MM.1S (cell line): ENCODE results near the gene POLR3B.

Experiments used
- DNase-seq: peaks from one replicate; pipeline ENCODE4 v3.0.0-alpha.2; 2015
- H2AFZ ChIP-seq: fragments of 300-600 bp; sonication (generic); 2 replicates; pipeline ENCODE4 v1.6.0; 2016; ENCODE audit warnings: antibody characterized with exemption, low read length
- H3F3A ChIP-seq: fragments of 300-600 bp; sonication (generic); 2 replicates; pipeline ENCODE4 v1.6.1; 2016; ENCODE audit warnings: mild to moderate bottlenecking, antibody characterized with exemption, low read length, moderate library complexity, mixed read lengths; ENCODE audit not compliant: insufficient read depth
- H3K27ac ChIP-seq: fragments of 300-600 bp; sonication (generic); 2 replicates; pipeline ENCODE4 v1.5.1; 2016; ENCODE audit warnings: mild to moderate bottlenecking, low read length
- H3K27me3 ChIP-seq: fragments of 300-600 bp; sonication (generic); replicated peaks from 2 replicates; pipeline ENCODE4 v1.6.0; 2016; ENCODE audit warnings: low read length; ENCODE audit not compliant: insufficient read depth
- H3K36me3 ChIP-seq: fragments of 300-600 bp; sonication (generic); replicated peaks from 2 replicates; pipeline ENCODE4 v1.6.1; 2016; ENCODE audit warnings: mild to moderate bottlenecking, low read length, mixed read lengths; ENCODE audit not compliant: insufficient read depth
- H3K4me1 ChIP-seq: fragments of 300-600 bp; sonication (generic); 2 replicates; pipeline ENCODE4 v1.6.1; 2016; ENCODE audit warnings: low read length, mixed read lengths
- H3K4me2 ChIP-seq: fragments of 300-600 bp; sonication (generic); 2 replicates; pipeline ENCODE4 v1.6.0; 2016; ENCODE audit warnings: low read depth, low read length
- H3K4me3 ChIP-seq: fragments of 300-600 bp; sonication (generic); 2 replicates; pipeline ENCODE4 v1.5.1; 2016; ENCODE audit warnings: low read length, mixed read lengths
- H3K79me2 ChIP-seq: fragments of 300-600 bp; sonication (generic); 2 replicates; pipeline ENCODE4 v1.6.1; 2016; ENCODE audit warnings: mixed run types, low read length, mixed read lengths
- H3K9ac ChIP-seq: fragments of 300-600 bp; sonication (generic); 2 replicates; pipeline ENCODE4 v1.6.1; 2016; ENCODE audit warnings: low read length, mixed read lengths
- H3K9me2 ChIP-seq: fragments of 300-600 bp; sonication (generic); replicated peaks from 2 replicates; pipeline ENCODE4 v1.6.1; 2016; ENCODE audit warnings: mild to moderate bottlenecking, low read length, mixed read lengths; ENCODE audit not compliant: insufficient read depth
- H3K9me3 ChIP-seq: fragments of 300-600 bp; sonication (generic); replicated peaks from 2 replicates; pipeline ENCODE4 v1.6.1; 2016; ENCODE audit warnings: mild to moderate bottlenecking, low read length, mixed read lengths; ENCODE audit not compliant: insufficient read depth
- H4K20me1 ChIP-seq: fragments of 300-600 bp; sonication (generic); 2 replicates; pipeline ENCODE4 v1.6.1; 2016; ENCODE audit warnings: mild to moderate bottlenecking, low read length, moderate library complexity, mixed read lengths; ENCODE audit not compliant: insufficient read depth
- CTCF ChIP-seq: fragments of 300-600 bp; sonication (generic); IDR thresholded peaks from 2 replicates; pipeline ENCODE4 v1.5.1; 2016; ENCODE audit warnings: antibody characterized with exemption, low read length, mixed read lengths
- EZH2 ChIP-seq: fragments of 300-600 bp; sonication (generic); optimal IDR thresholded peaks from 2 replicates; pipeline ENCODE3; 2017; ENCODE audit warnings: low read depth, mild to moderate bottlenecking, antibody characterized with exemption, low read length, mixed read lengths
- EZH2phosphoT487 ChIP-seq: fragments of 300-600 bp; sonication (generic); IDR thresholded peaks from 2 replicates; pipeline ENCODE4 v1.6.1; 2018; ENCODE audit warnings: antibody characterized with exemption, low read length

Gene POLR3B

GRCh38 chr12:106323537-106323936, 34.0 kb upstream of the POLR3B start:
- no peak overlapping the region for H3K4me3 ChIP-seq
- TF ChIP-seq EZH2phosphoT487 (no peak), EZH2 (no peak), CTCF (no peak)

GRCh38 chr12:106327309-106327869, 30.2 kb upstream of the POLR3B start:
- H2AFZ ChIP-seq = no peak overlapping the region
- no peaks in the 10 kb centered on the region for H4K20me1 ChIP-seq
- no peaks in the 10 kb centered on the region for H3K36me3 ChIP-seq
- no peak for DNase-seq
- H3K9ac ChIP-seq = no peak overlapping the region
- no peak overlapping the region for H3K27ac ChIP-seq
- no peaks in the 10 kb centered on the region for H3K27me3 ChIP-seq
- H3K9me3 ChIP-seq = no peaks in the 10 kb centered on the region
- no peaks in the 10 kb centered on the region for H3K9me2 ChIP-seq
- no peaks in the 10 kb centered on the region for H3F3A ChIP-seq
- H3K4me2 ChIP-seq = no peak overlapping the region
- H3K4me1 ChIP-seq = no peaks in the 10 kb centered on the region
- TF ChIP-seq EZH2 (no peak), EZH2phosphoT487 (no peak), CTCF (no peak)
- no peak overlapping the region for H3K4me3 ChIP-seq
- no peaks in the 10 kb centered on the region for H3K79me2 ChIP-seq

More at GRCh38 chr12:106323537-106323936, 34.0 kb upstream of the POLR3B start:
- no peaks in the 10 kb centered on the region for H3K9me3 ChIP-seq
- H3K36me3 ChIP-seq = no peaks in the 10 kb centered on the region
- H3K9me2 ChIP-seq = no peaks in the 10 kb centered on the region
- H3K9ac ChIP-seq = no peak overlapping the region
- H3K27ac ChIP-seq = no peak overlapping the region
- H4K20me1 ChIP-seq = no peaks in the 10 kb centered on the region
- H2AFZ ChIP-seq = no peak overlapping the region
- H3F3A ChIP-seq = no peaks in the 10 kb centered on the region
- H3K79me2 ChIP-seq = no peaks in the 10 kb centered on the region
- no peak for DNase-seq
- H3K27me3 ChIP-seq = no peaks in the 10 kb centered on the region
- no peak overlapping the region for H3K4me2 ChIP-seq
- H3K4me1 ChIP-seq = no peaks in the 10 kb centered on the region

- Histone ChIP-seq H3K4me3 (no peak overlapping the region), H3K27me3 (no peaks in the 10 kb centered on the region), H3K79me2 (no peaks in the 10 kb centered on the region), H3K27ac (no peak overlapping the region), H3K4me2 (no peak overlapping the region), H3K36me3 (no peaks in the 10 kb centered on the region), H3F3A (no peaks in the 10 kb centered on the region), H3K9ac (no peak overlapping the region), H3K9me2 (no peaks in the 10 kb centered on the region), H3K9me3 (no peaks in the 10 kb centered on the region), H4K20me1 (no peaks in the 10 kb centered on the region), H3K4me1 (no peaks in the 10 kb centered on the region), H2AFZ (no peak overlapping the region)
- no peak for DNase-seq
- TF ChIP-seq EZH2 = no peak
- TF ChIP-seq CTCF = no peak
- no peak for TF ChIP-seq EZH2phosphoT487
Measured at GRCh38 chr12:106328735-106329134, 28.8 kb upstream of the POLR3B start.
